Measurements from ENCODE around the gene ASIP.

The ASIP gene

GRCh38 chr20:34312544-34313217 lies 71.5 kb downstream of the ASIP start:
- peak; percentile 54 to 80 (median 69) for DNase-seq

GRCh38 chr20:34315236-34315635 lies 74.0 kb downstream of the ASIP start:
- DNase-seq, result no peak

DNA sequence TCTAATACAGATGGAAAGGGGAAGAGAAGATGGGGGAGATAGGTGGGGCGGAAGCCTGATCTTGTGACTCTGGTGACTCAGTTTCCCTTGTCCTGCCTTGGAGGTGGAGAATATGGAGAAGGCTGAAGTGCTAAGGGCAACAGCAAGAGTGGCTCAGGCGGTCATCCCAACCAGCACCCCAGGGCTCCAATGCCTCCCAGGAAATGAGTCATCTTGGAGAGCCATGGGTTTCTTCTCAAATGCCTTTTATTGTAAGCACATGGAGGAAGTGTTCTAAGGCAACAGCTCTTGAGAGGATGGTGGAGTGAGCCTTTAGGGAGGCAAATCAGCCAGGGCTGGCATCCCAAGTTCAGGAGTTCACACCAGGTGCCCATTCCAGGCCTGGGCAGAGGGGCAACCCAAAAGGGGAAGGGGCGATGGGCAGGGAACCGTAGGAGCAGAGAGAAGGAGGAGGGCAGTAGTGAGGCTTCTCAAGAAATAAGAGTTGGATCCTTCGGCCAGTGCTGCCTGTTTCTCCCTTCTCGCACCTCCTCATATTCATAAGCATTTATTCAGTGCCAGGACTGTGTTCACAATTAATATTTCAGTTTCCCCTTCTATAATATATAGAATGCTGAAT lies 75.1 kb downstream of the ASIP start:
- no peak for DNase-seq

Data from activated naive CD4-positive, alpha-beta T cell (primary cell).